Measurements from ENCODE around the gene KCTD6. TPM values are rescaled to one million over a fixed set of nuclear protein-coding genes. Genes with fewer than 3 reads are reported as not detected.

Gene KCTD6
- total RNA-seq, 4 donors from 2014 or later: 13.6 to 16.8 (median 15.1) TPM

- Histone ChIP-seq H3K9me3 (no peaks in the 10 kb centered on the region), H3K4me1 (peaks cover 10 to 13% (median 12%) of the 10 kb centered on the region in 4 donors), H3K36me3 (no peaks in the 10 kb centered on the region), H3K27ac (replicated peaks in 1 of 4) (peak overlapping the region in 2 of 4 donors; percentile 10 to 35), H3K27me3 (peaks cover 0 to 3% (median 0%) of the 10 kb centered on the region in 4 donors), H3K4me3 (no peak overlapping the region)
- intact Hi-C loops (cut with DNase I): no loop called here
- 89% methylated on average over 9 of the region's 12 CpGs for WGBS
- TF ChIP-seq CTCF (IDR thresholded peaks at IDR 0.05): no peak
- TF ChIP-seq EP300 (IDR thresholded peaks at IDR 0.05): no peak
- no peak for DNase-seq (ENCODE audit: extremely low spot score)
Observed at GRCh38 chr3:58470363-58471024, 21.4 kb upstream of the KCTD6 start.

- 64% methylated on average over 10 of the region's 10 CpGs for WGBS
- DNase-seq (ENCODE audit: extremely low spot score): no peak
- Histone ChIP-seq H3K36me3 (no peaks in the 10 kb centered on the region), H3K4me3 (no peak overlapping the region), H3K4me1 (peaks cover 10 to 13% (median 12%) of the 10 kb centered on the region in 4 donors), H3K9me3 (no peaks in the 10 kb centered on the region), H3K27me3 (peaks cover 0 to 3% (median 0%) of the 10 kb centered on the region in 4 donors), H3K27ac (replicated peaks in 1 of 4) (peak overlapping the region in 3 of 4 donors; percentile 20 to 35 (median 22))
- intact Hi-C loops (cut with DNase I): no loop called here
- TF ChIP-seq EP300 (IDR thresholded peaks at IDR 0.05): no peak
- no peak for TF ChIP-seq POLR2A (IDR thresholded peaks at IDR 0.05; ENCODE audit: low read depth)
- TF ChIP-seq POLR2AphosphoS5 (IDR thresholded peaks at IDR 0.05): no peak
- TF ChIP-seq CTCF (IDR thresholded peaks at IDR 0.05): no peak
Observed at GRCh38 chr3:58471025-58471887, 20.6 kb upstream of the KCTD6 start.

- no peaks in the 10 kb centered on the region for H3K9me3 ChIP-seq
- WGBS: 97% methylated on average over 1 of the region's 1 CpG
- peaks cover 0 to 3% (median 0%) of the 10 kb centered on the region in 4 donors for H3K27me3 ChIP-seq
- intact Hi-C loops (cut with DNase I): no loop called here
- no peak overlapping the region for H3K27ac ChIP-seq (replicated peaks in 1 of 4)
- TF ChIP-seq CTCF (IDR thresholded peaks at IDR 0.05) (no peak), EP300 (IDR thresholded peaks at IDR 0.05) (no peak), POLR2A (IDR thresholded peaks at IDR 0.05; ENCODE audit: low read depth) (no peak), POLR2AphosphoS5 (IDR thresholded peaks at IDR 0.05) (no peak)
- no peaks in the 10 kb centered on the region for H3K36me3 ChIP-seq
- no peak overlapping the region for H3K4me3 ChIP-seq
- DNase-seq (ENCODE audit: extremely low spot score): no peak
- H3K4me1 ChIP-seq: peaks cover 10 to 13% (median 12%) of the 10 kb centered on the region in 4 donors
Observed at GRCh38 chr3:58473275-58473674, 18.6 kb upstream of the KCTD6 start.

- DNase-seq (ENCODE audit: extremely low spot score): no peak
- Histone ChIP-seq H3K27me3 (peaks cover 0 to 3% (median 0%) of the 10 kb centered on the region in 4 donors), H3K4me3 (no peak overlapping the region), H3K4me1 (peaks cover 10 to 13% (median 12%) of the 10 kb centered on the region in 4 donors), H3K36me3 (no peaks in the 10 kb centered on the region), H3K27ac (replicated peaks in 1 of 4) (no peak overlapping the region), H3K9me3 (no peaks in the 10 kb centered on the region)
- intact Hi-C loops (cut with DNase I): no loop called here
- TF ChIP-seq EP300 (IDR thresholded peaks at IDR 0.05) (no peak), CTCF (IDR thresholded peaks at IDR 0.05) (no peak), POLR2A (IDR thresholded peaks at IDR 0.05; ENCODE audit: low read depth) (no peak), POLR2AphosphoS5 (IDR thresholded peaks at IDR 0.05) (no peak)
- 100% methylated on average over 1 of the region's 1 CpG for WGBS
Observed at GRCh38 chr3:58474348-58474911, 17.5 kb upstream of the KCTD6 start.

Data from esophagus muscularis mucosa (tissue), 4 donors.